ENCODE results near the gene CGN.

The CGN gene

GRCh38 chr1:151556052-151556451 is 44.9 kb downstream of the CGN start:
- DNase-seq, result no peak

- no peak for DNase-seq
These were observed 51.5 kb downstream of the CGN start for GRCh38 chr1:151562661-151563060.

- no peak for DNase-seq
These were observed 52.2 kb downstream of the CGN start for GRCh38 chr1:151563376-151563775.

GRCh38 chr1:151565502-151566189 is 54.5 kb downstream of the CGN start:
- no peak for DNase-seq

- DNase-seq, result no peak
These were observed 57.5 kb downstream of the CGN start for GRCh38 chr1:151568626-151569088.

GRCh38 chr1:151570819-151571218 is 59.6 kb downstream of the CGN start:
- no peak for DNase-seq

- DNase-seq, result no peak
These were observed 63.7 kb downstream of the CGN start for GRCh38 chr1:151574575-151575529.

GRCh38 chr1:151577173-151577572 is 66.0 kb downstream of the CGN start:
- DNase-seq, result no peak

- DNase-seq, result no peak
These were observed 67.8 kb downstream of the CGN start for GRCh38 chr1:151578941-151579340.

- DNase-seq, result no peak
These were observed 68.4 kb downstream of the CGN start for GRCh38 chr1:151579436-151580225.

GRCh38 chr1:151581451-151581850 is 70.3 kb downstream of the CGN start:
- no peak for DNase-seq

GRCh38 chr1:151581921-151582320 is 70.7 kb downstream of the CGN start:
- DNase-seq, result no peak

- no peak for DNase-seq
These were observed 72.6 kb downstream of the CGN start for GRCh38 chr1:151583796-151584195.

- no peak for DNase-seq
These were observed 73.1 kb downstream of the CGN start for GRCh38 chr1:151584278-151584677.

- no peak for DNase-seq
These were observed 73.6 kb downstream of the CGN start for GRCh38 chr1:151584780-151585179.

- DNase-seq, result no peak
These were observed 74.4 kb downstream of the CGN start for GRCh38 chr1:151585622-151586021.
